HG03139 (cell line): ENCODE measurements around the gene RNASE2.
"Not testable (repeated sequence)": the region's sequence is repeated elsewhere in the genome, so short reads cannot be mapped to it uniquely, and the experiment has no call there.

Source experiments
- ATAC-seq: cut with Tn5 transposase; IDR thresholded peaks from one replicate; pipeline ENCODE4 v1.9.1; 2021; ENCODE audit not compliant: unreplicated experiment

The RNASE2 gene

DNA sequence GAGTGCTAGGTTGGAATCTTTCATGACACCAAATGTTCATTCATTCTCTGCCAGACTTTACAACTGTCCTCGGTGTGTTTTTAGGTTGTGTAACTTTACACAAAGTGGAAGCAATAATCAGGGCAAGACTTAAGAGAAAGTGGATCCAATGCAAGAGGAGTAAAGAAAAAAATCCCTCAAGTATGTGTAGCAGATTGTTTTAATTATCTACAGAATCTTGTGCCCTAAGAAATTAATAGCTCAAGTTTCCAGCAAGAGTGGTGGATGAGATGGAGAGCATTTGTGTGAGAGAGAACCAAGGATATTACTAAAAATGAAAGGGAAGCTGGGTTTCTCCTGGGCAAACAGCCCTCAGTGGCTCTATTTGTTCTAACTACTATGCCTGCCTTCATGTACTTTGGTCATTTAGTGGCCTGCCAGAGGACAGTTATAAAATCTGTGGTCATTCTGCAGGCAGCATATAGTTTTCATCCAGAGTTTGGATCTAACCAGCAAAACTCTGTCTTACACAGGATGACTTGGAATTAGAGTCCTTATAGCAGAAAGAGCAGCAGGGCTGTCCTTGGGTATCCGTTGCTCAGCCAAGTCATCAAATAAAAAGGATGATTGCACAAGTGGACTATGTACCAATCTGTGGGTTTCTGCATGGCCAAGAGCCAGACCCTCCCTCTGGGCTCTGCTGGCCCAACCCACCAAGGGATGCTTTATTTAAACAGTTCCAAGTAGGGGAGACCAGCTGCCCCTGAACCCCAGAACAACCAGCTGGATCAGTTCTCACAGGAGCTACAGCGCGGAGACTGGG is at the start of gene RNASE2:
RNASE2 (plus strand) TSS at position 752 of the 802 bp plus-strand sequence. CDS start 285 bp downstream, outside the sequence.
- not testable (repeated sequence) for ATAC-seq

DNA sequence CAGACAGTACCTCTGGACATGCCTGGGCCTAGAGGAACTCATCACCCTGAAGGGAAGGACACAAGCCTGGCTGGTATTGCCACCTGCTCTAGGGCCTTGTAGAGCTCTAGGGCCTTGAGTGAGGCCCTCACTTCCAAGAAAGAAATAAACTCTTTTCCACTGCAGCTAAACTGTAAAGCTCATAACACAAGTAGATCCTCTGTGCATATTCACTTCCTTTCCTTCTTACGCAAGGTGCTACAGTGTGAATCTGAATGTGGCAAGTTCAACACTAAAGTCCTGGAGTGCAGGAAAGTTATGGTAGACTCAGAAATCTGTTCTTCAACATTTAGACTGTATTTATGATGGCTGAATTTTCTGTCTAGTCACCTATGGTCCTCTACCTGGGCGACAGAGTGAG is 49.6 kb upstream of the RNASE2 start:
- no peak for ATAC-seq

DNA sequence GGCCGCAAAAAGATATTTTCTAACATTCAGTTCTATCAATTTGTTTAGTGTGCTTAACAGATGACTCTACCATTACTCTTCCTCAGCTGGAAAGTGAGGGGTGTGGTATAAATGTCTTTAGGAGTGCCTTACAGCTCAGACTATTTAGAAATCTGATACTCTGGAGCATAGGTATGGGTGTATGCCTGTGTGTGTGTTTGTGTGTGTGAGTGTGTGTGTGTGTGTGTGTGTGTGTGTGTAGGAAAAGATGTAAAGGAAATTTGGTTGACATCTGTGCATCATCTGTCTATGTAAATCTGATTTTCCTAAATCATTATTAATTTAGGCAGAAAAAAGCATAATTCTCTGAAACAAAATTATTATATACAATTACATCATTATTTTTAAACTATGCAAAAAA is 48.1 kb upstream of the RNASE2 start:
- ATAC-seq, result no peak

DNA sequence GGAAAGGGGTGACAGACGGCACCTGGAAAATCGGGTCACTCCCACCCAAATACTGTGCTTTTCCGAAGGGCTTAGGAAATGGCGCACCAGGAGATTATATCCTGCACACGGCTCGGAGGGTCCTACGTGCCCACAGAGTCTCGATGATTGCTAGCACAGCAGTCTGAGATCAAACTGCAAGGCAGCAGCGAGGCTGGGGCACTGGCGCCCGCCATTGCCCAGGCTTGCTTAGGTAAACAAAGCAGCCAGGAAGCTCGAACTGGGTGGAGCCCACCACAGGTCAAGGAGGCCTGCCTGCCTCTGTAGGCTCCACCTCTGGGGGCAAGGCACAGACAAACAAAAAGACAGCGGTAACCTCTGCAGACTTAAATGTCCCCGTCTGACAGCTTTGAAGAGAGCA is 44.5 kb upstream of the RNASE2 start:
- ATAC-seq, result not testable (repeated sequence)

DNA sequence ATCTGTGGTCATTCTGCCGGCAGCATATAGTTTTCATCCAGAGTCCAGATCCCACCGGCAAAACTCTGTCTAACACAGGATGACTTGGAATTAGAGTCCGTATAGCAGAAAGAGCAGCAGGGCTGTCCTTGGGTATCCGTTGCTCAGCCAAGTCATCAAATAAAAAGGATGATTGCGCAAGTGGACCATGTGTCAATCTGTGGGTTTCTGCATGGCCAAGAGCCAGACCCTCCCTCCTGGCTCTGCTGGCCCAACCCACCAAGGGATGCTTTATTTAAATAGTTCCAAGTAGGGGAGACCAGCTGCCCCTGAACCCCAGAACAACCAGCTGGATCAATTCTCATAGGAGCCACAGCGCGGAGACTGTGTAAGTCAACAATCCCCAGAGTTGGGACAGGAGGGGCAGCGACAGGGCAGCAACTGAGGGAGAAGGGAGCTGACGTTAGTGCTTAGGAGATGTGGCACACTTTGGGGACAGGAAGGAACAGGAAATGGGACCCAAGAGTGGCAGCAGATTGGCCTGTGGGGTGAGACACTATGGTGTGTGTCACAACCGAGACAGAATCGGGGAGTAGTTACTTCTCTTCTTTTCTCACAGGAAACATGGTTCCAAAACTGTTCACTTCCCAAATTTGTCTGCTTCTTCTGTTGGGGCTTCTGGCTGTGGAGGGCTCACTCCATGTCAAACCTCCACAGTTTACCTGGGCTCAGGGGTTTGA is 36.1 kb upstream of the RNASE2 start:
- not testable (repeated sequence) for ATAC-seq

DNA sequence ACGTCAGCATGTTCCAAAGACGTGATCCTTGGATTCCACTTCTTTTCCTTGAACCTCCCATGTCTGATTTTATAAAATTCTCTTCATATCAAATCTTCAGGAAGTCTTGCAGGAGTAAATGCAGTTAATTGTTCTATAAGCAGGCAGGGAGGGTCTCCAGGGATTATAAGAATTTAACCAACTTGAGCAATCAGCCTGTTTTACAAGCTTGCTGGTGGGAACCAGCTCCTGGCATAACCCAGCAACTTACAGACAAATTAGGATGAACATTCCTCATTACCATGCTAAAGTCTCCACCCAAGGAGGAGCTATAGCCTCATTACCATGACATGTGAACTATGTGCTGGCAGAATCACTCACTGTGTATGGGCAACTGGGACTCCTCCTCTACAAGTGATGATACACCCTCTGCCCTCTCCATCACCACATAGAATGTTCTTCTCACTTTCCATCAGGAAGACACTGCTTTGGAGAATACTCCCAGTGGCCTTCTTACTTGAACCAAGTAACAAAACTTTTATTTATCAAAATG is 31.5 kb upstream of the RNASE2 start:
- ATAC-seq, result not testable (repeated sequence)

DNA sequence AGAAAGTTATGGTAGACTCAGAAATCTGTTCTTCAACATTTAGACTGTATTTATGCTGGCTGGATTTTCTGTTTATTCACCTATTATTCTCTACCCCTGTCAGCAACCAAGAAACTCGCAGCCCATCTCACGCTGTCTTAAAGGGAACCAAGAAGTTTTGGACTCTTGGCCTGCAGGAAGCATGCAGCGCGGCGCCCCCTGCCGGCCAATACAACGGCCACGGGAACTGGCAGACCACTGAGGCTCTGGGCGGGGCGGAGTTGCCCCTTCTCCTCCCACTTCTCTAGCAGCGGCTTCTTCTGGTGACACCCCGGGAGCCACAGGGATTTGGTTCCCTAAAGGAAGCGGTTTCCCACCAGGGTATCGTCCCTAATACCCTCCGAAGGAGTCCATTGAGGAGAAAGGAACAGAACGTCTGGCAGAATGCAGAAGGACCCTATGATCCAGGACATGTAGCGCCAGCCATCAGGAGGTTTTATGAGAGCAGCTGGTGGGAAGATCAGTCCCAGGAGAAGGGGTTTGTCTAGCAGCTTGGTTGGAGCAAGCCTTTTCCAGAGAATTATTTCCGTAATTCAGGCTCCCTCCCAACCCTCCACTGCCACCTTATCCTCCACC is 21.0 kb upstream of the RNASE2 start:
- no peak for ATAC-seq

DNA sequence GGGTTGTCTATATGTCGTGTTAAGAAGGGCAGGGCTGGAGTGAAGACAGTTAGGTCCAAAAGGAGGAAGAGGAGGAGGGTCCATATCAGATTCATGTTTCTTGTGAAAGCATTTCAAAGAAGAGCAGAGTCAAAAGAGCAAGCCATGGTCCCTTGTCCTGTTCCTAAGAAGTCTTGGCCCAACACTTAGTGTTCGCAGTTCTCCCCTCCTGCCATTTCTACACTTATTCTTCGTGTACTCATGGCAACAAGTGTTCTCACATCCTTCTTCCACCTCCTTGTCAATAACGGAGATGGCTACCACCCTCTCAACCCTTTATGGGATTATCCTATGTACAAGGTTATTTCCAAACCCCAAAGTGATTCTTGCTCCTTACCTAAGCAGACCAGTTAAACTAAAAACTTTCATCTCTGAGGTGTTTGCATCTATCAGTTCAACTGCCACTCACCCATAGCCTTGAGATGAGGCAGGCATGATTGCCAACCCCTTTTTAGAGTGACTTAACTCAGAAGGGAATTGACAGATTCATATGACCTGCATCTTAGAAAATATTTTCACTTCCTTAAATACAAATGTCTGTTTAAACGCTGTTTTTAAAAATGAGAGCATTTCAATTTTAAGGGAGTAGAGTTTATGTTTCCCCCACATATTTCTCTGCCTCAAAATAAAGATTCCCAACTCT is 19.8 kb upstream of the RNASE2 start:
- ATAC-seq, result no peak

DNA sequence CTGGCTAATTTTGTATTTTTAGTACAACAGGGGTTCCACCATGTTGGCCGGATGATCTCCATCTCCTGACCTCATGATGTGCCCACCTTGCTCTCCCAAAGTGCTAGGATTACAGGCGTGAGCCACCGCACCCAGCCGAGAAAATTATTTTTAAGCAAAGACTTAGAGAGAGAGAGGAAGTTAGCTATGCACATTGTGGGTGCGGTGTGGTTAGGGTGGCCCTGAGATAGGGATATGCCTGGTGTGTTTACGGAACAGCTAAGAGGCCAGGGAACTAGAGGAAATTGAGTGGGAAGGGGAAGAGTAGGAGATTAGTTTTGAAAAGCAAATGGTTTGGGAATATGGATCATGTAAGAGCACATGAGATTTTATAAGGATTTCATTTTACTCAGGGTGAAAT is 10.1 kb upstream of the RNASE2 start:
- not testable (repeated sequence) for ATAC-seq

DNA sequence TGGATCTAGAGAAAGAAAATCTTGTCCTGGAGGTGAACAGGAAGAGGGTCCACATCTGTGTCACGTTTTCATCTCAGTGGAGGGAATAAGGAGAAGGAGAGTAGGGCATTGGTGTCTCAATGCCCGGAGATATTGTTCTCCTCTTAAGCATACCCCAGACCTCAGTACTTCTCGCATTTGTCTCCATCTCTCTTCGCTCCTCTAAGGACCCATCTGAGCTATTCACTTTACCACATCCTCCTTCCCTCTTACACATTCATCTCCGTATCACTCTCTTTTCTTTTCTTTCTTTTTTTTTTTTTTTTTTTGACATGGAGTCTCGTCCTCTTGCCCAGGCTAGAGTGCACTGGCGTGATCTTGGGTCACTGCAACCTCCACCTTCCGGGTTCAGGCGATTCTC is 8.6 kb upstream of the RNASE2 start:
- not testable (repeated sequence) for ATAC-seq

DNA sequence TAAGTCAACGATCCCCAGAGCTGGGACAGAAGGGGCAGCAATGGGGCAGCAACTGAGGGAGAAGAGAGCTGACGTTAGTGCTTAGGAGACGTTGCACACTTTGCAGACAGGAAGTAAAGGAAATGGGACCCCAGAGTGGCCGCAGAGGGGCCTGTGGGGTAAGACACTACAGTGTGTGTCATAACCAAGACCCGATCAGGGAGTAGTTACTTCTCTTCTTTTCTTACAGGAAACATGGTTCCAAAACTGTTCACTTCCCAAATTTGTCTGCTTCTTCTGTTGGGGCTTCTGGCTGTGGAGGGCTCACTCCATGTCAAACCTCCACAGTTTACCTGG is 219 bp downstream of the RNASE2 start:
- ATAC-seq, result not testable (repeated sequence)

DNA sequence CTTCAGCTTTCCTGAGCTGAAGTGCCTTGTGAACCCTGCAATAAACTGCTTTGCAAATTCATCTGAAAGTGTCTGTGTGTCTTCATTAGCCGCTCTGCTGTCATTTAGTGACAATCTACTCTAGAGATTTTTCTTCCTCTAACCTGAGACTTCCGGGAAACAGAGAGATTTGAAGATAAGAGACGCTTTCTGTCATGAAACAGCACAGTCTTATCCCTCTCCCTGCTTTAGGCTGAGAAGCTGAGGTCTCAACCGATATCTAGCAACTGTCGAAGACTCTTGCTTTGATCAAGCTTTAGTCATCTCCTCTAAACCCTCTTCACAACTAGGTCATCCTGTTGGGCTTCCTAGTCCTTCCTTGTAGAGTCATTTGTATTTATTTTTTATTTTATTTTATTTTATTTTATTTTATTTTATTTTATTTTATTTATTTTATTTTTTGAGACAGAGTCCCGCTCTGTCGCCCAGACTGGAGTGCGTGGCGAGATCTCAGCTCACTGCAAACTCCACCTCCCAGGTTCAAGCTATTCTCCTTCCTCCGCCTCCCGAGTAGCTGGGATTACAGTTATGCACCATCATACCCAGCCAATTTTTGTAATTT is 1.2 kb downstream of the RNASE2 start:
- no peak for ATAC-seq

DNA sequence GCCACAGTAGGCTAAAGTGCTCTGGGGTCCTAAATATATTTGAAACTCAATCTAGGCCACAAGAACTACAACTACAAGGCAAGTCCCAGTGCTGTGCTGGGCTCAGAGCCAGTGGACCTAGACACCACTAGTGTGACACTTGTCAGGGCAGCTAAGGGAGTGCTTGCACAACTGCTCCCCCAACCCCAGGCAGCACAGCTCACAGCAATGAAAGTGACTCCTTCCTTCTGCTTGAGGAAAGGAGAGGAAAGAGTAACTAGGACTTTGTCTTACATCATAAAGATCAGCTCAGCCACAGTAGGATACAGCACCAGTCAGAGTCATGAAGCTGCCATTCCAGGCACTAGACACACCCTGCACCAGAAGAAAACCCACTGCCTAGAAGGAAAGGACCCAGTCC is 3.7 kb downstream of the RNASE2 start:
- not testable (repeated sequence) for ATAC-seq

DNA sequence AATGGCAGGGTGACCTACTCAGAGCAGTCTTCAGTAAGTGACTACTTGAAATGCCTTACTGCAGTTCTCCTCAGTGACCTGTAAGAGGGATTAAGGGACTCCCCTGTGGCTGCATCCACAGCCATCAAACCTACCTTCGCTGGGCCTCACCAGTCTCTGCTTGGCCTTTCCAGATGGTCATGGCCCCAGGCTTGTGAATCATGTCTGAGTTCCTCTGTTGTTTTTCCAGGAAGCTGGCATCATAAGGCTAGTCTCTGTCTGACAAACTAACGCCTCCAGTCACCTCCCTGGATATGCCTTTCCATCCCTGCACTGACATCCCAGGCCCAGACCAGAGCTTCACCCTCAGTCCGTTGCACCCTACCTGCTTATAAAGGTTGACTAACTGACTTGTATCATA is 14.0 kb downstream of the RNASE2 start:
- no peak for ATAC-seq

DNA sequence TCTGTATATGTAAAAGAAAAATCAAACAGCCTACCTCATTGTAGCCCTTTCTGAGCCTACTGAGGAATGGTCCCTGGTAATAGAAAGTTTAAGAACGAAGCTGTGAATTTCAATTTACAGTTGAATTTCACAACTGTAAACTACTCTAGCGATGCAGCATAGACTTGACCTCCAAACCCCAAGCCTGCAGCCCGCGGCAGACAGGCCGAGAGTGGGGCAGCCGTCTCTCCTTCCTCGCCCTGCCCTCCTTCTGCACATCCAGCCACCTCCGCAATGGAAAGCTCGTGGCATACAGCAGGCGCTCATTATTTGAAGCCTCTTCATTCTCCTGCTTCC is 15.3 kb downstream of the RNASE2 start:
- ATAC-seq, result peak; percentile 7

DNA sequence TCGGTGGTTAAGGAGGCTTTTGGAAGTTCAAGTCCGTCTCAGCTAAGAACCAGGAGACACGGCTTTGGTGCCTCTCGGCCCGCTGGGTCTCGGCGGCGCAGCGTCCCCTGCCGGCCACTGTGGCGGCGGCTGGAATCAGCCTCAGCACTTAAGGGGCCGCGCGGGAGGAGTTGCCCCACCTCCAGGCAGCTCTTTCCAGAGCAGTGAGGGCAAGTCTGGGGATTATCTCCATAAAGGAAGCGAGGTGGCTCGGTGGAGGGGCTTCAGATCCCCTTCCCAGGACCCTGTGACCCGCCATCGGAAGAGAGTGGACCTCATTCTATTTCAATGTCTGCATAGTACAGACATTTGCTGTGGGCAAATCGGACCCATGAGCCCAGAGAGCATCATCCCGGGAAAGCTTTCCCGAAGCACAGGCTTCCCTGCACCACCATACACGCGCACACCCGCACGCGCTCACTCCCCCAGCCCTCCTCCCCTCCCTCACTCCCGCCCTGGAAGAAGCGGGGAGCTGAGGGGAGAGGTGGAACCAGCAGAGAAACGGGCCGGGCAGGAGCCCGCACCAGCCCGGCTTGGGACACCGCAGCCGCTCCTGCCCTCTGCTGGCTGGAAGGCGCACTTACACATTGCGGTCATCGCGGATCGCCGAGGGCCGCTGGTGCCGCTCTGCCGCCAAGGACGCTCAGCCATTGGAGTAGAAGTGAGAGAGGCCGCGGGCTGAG is 15.9 kb downstream of the RNASE2 start:
- peak; percentile 86 for ATAC-seq

DNA sequence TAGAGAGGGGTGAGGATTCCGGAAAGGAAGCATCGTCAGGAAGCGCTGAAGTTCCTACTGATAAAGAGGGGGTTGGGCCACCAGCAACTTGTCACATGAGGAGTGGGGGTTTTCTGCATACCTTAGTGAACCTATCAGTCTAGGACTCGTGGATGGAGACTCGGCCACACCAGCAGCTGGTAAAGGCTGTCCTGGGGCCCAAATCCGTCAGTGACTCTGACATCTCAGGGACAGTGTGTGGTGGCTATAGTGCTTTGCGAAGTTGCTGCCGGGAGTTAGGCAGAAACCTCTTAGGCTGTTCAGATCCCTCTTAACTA is 16.4 kb downstream of the RNASE2 start:
- ATAC-seq, result no peak

DNA sequence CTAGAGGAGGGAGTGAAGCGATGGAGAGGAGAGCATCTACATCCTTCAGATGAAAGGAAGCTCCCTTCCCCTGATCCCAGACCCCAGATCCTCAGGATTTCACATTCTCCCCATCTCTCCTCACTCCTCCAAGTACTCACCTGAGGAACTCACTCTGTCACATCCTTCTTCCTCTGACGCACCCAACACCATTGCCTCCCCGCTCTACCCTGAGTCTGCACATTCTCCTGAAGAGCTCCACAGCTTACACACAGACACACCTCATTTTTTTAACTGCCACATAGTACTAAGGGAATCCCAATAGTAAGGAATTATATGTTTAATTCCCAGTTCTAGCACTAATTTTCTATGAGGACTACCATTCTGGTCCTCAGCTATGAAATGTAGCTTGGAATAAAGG is 18.2 kb downstream of the RNASE2 start:
- ATAC-seq, result no peak

DNA sequence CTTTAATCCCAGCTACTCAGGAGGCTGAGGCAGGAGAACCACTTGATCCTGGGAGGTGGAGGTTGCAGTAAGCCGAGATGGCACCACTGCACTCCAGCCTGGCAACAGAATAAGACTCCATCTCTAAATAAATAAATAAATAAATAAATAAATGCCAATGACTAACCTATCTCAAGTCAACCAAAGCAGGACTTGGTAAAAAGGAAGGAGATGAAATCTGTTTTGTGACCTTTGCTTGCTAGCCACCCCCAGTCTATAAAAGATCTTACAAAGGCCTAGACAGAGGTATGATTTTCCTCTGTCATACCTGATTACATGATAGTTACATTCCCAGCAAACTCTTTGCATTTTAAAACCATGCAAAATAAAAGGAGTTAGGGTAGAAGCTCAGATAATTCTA is 21.0 kb downstream of the RNASE2 start:
- no peak for ATAC-seq

DNA sequence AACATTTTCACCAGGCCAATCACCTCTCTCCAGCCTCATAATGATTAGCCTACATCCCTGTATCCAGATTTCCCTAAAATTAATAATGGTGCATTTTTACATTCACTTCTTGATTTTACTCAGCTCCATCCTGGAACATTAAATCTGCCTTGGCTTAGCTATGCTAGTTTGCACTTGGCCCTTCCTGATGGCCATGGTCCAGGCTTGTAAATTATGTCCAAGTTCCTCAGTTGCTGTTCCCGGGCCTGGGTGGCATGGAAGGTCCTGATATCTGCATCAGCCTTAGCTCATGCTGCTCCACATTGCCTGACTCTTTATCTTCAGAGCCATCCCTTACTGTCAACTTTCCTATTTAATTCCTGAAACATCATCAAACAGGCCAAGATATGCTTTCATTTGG is 23.4 kb downstream of the RNASE2 start:
- no peak for ATAC-seq
